GM21723 (cell line): ENCODE results near the gene KLF7.
"Not testable (repeated sequence)": the region's sequence is repeated elsewhere in the genome, so short reads cannot be mapped to it uniquely, and the experiment has no call there.

Experiments used
- ATAC-seq: cut with Tn5 transposase; IDR thresholded peaks from one replicate; pipeline ENCODE4 v1.9.1; 2021; ENCODE audit warnings: mild to moderate bottlenecking, moderate library complexity; ENCODE audit not compliant: unreplicated experiment

The KLF7 gene

GRCh38 chr2:207067473-207067872 is 98.3 kb downstream of the KLF7 start:
- ATAC-seq, result no peak

DNA sequence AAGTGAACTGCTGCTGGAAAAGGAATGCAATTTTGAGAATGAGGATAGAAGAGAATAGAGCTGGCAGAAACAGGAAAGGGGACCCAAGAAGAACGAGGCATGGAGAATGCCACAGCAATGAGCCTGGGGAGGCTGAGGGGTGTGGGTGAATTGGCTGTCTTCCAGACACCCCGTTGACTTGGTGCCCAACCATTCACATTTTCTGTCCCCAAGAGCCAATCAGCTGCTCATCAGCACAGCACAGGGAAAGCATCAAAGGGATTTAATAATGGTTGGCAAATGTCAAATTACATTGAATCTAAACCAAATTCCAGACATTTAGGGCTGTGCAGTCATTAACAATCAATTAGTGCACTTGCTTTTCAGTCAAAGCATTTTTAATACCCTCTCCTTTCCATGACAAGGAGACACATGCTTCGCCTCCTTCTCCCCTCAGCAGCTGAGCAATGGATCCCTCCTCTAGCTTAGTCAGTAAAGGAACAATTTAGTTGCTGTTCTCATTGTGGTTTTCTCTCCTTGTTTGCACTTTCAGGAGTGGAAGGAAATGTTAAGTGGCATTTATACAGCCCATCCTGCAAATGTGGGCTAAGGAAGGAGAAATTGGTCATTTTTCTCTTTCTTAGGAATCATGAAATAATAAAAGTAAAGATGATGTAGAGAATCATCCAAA is 98.8 kb downstream of the KLF7 start:
- no peak for ATAC-seq

DNA sequence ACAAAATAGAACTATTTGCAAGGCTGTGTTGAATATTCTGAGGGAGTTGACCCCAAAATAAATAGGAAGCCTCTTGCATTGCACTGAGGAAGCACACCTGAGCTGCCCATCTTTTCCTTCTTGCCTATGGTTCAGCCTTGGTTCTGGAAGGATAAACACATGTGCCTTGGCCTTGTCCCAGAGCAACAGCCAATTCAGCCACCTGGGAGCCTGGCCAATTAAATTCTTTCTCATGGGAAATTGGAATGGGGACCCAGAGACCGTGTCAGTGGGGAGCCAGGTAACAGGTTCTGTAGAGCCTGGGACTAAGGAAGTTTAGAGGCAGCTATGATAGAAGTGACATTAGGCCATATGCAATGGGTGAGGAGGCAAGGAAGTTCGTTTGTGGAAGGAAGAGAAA is 99.6 kb downstream of the KLF7 start:
- ATAC-seq, result no peak

- ATAC-seq, result no peak
These were observed 101.5 kb downstream of the KLF7 start for GRCh38 chr2:207064128-207064690.

DNA sequence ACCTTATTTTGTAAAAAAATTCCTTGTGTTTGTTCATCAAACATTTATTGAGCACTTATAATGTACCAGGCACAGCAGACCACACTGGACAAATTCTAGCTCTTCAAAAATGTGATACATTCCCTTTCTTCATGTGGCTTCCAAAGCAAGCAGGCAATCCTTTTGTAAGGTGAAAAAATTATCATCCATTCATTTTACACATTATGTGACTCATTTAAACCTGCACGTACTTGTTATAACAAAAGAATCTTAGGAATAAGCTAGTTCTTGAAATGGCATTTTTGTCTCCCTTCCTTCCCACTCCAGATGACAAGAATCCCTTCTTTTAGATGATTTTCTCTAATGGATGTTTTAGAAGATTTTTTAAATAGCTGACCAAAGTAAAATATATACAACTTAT is 104.6 kb downstream of the KLF7 start:
- no peak for ATAC-seq

DNA sequence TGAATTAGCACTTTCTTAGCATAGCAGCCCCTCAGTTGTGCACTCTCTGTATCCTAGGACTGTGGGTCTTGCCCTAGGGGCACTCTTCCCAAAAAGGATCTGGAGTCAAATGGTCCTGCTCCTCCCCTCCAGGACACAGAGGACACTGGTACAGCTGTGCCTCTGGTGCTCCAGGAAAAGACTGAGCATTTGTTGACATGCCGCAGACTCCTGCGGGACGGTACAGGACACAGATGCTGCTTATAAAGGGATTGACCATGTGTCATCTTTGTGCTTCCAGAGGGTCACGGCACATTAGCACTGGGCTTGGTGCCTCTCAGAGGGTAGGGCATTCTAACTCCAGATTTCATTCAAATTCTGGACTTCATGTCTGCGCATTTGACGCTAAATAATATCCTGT is 110.5 kb downstream of the KLF7 start:
- ATAC-seq, result no peak

DNA sequence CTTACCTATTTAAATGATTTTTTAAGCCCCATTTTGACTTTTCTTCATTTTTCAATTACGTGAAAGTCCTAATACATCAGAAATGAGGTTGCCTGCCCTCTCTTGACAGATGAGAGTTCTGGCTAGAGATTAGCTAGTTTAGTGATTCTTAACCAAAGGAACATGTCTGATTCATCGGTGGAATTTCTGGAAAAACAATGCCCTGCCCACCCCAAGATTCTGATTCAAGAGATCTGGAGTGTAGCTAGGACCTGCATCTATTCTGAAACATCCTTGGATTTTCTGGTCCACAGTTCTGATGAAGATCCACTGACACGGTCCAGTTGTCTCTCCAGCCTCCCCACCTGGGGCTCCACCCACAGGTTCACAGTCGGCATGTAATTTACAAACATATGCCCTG is 111.2 kb downstream of the KLF7 start:
- ATAC-seq, result no peak

DNA sequence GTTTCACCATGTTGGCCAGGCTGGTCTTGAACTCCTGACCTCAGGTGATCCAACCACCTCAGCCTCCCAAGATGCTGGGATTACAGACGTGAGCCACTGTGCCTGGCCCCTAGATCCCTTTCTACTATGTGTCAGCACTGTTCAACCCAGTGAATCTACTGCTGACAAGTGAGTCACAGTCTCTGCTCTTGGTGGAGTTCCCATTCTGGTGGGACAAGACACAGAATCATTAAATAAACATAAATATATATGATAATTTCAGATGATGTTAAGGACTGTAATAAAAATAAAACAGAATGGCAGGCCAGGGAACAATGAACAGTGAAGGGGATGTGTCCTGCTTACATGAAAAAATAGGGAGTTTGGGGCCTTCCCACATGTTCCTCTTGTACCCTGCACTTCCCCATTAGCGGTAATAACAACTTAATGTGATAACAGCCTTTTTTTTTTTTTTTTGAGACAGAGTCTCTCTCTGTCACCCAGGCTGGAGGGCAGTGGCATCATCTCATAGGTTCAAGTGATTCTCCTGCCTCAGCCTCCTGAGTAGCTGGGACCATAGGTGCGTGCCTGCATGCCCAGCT is 114.3 kb downstream of the KLF7 start:
- no peak for ATAC-seq

- no peak for ATAC-seq
These were observed 116.6 kb downstream of the KLF7 start for GRCh38 chr2:207049122-207049521.

- no peak for ATAC-seq
These were observed 117.3 kb downstream of the KLF7 start for GRCh38 chr2:207048416-207048815.

DNA sequence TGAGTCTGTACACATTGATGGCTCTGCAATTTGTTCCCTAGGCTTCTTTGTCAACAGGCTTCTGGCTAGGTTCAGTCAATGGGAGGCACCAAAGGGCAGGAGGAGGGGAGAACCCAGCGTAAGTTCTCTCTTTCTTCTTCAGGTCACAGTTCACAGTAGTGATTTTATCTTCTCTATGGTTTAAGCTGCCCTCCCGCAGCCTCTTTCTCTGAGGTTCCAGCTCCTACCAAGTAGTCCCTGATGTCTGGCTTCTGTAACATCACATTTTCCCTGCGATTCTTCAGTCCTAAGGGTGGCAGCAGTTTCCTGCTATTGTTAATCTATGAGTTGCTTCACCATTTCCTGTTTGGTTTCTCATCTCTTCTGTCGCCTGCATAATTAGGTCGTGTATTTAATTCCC is 119.0 kb downstream of the KLF7 start:
- no peak for ATAC-seq

DNA sequence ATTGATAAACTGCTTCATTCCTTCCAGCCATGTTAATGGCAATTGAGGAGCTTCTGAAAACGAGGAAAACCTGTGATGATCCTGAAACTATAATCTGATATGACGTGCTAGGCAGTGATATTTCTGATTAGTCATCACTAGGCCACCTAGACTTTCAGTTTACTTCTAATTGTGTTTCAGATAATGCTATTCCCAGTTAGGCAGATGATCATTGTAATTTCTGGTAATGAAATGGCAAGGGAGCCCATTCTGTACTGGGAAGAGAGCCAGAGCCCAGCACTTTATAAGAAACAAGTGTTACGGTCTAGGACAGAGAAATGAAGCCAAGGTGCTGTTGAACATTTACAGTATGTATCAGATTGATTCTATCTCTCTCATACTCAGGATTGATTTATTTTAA is 120.2 kb downstream of the KLF7 start:
- ATAC-seq, result no peak

DNA sequence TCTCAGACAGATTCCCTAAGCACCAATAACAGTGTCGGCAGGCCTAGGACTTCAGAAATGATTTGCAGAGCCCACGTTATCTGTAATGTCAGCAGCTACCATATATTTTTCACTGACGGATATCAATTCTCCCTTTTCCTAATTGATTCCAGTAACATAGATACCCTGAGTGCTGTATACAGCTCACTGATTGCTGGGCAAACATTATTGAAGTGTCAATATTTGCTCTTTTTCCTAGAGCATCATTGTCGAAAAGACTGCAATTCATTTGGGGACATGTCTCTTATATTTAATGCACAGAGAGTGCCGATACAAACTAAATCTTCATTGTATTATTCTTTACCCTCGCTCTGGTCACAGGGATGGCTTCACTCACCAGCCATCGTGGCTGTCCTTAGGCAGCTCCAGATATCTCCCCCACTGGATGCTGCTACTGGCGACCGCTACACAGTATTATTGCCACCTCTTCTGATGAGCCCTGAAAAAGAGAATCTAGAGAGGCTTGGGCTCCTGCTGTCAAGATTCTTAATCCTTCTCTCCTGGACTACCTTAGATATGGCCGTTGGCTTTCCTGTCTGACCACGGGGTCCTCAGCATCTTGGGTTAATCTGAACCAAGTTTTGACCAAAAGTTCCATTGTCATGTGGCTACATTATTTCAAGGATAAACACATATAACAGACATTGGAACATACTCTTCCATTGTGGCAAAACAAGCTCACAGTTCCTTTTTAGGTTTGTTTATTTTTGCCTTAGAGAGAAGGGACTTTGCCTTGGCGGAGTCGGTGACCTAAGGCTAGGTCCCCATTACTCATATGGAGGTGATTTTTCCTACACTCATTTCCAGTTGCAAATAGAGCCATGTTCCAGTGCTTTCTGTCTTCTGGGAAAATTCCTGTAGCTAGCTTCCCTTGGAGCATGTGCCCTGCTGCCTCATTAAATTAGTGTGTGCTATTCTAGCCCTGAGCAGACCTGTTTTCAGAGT is 121.1 kb downstream of the KLF7 start:
- no peak for ATAC-seq

- ATAC-seq, result no peak
These were observed 122.9 kb downstream of the KLF7 start for GRCh38 chr2:207042841-207043240.

GRCh38 chr2:207041786-207042554 is 123.8 kb downstream of the KLF7 start:
- no peak for ATAC-seq

GRCh38 chr2:207041279-207041678 is 124.5 kb downstream of the KLF7 start:
- no peak for ATAC-seq

DNA sequence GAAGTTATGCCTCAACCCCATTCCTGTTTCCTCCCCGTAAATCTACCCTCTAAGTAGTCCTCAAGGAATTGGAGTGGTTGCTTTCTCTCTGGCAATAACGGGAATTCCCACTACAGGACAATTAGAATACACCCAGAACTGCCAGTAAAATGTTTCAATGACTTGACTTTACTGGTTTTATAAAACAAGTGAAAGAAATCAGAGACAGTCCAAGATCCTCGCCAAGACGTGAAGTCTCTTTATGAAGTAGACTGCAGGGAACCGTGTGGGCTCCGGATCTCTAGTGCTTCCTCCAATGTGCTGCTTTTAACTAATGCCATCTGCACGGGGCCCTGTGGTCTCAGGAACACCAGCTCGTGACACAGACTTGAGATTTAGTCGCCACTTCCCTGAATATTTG is 125.1 kb downstream of the KLF7 start:
- no peak for ATAC-seq

GRCh38 chr2:207039225-207039624 is 126.5 kb downstream of the KLF7 start:
- ATAC-seq, result no peak

GRCh38 chr2:207038299-207038698 is 127.4 kb downstream of the KLF7 start:
- ATAC-seq, result no peak

GRCh38 chr2:207037896-207038295 is 127.9 kb downstream of the KLF7 start:
- ATAC-seq, result no peak

DNA sequence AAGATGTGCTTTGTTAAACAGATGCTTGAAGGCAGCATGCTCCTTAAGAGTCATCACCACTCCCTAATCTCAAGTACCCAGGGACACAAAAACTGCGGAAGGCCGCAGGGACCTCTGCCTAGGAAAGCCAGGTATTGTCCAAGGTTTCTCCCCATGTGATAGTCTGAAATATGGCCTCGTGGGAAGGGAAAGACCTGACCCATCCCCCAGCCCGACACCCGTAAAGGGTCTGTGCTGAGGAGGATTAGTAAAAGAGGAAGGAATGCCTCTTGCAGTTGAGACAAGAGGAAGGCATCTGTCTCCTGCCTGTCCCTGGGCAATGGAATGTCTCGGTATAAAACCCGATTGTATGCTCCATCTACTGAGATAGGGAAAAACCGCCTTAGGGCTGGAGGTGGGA is 128.7 kb downstream of the KLF7 start:
- not testable (repeated sequence) for ATAC-seq
